ENCODE data around the gene LRRC72. TPM values are rescaled to one million over a fixed set of nuclear protein-coding genes. Genes with fewer than 3 reads are reported as not detected.

Gene LRRC72
- total and polyA plus RNA-seq, 10 of the 15 experiments (the other 5 are each of a cell fraction or from before 2014, with no cell fraction given): not detected

DNA sequence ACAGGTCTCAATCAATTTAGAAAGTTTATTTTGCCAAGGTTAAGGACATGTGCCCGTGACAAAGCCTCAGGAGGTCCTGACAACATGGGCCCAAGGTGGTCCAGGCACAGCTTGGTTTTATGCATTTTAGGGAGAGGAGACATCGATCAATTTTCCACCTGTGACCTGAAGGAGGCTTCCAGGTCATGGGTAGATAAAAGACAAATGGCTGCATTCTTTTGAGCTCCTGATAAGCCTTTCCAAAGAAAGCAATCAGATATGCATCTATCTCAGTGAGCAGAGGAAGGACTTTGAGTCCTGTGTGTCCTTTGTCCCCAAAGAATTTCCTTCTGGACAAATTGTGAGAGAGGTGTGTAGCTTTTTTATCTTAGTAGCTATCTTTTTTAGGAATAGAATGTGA is 15.8 kb downstream of the LRRC72 start:
- no peaks in the 10 kb centered on the region for H3K36me3 ChIP-seq (ENCODE audit: control insufficient read depth in 2 of 2, insufficient read depth in 2 of 2, low read length in 1 of 2)
- H3K9ac ChIP-seq (ENCODE audit: control insufficient read depth, insufficient read depth, low read length): no peak overlapping the region
- TF ChIP-seq, protein P1, sequence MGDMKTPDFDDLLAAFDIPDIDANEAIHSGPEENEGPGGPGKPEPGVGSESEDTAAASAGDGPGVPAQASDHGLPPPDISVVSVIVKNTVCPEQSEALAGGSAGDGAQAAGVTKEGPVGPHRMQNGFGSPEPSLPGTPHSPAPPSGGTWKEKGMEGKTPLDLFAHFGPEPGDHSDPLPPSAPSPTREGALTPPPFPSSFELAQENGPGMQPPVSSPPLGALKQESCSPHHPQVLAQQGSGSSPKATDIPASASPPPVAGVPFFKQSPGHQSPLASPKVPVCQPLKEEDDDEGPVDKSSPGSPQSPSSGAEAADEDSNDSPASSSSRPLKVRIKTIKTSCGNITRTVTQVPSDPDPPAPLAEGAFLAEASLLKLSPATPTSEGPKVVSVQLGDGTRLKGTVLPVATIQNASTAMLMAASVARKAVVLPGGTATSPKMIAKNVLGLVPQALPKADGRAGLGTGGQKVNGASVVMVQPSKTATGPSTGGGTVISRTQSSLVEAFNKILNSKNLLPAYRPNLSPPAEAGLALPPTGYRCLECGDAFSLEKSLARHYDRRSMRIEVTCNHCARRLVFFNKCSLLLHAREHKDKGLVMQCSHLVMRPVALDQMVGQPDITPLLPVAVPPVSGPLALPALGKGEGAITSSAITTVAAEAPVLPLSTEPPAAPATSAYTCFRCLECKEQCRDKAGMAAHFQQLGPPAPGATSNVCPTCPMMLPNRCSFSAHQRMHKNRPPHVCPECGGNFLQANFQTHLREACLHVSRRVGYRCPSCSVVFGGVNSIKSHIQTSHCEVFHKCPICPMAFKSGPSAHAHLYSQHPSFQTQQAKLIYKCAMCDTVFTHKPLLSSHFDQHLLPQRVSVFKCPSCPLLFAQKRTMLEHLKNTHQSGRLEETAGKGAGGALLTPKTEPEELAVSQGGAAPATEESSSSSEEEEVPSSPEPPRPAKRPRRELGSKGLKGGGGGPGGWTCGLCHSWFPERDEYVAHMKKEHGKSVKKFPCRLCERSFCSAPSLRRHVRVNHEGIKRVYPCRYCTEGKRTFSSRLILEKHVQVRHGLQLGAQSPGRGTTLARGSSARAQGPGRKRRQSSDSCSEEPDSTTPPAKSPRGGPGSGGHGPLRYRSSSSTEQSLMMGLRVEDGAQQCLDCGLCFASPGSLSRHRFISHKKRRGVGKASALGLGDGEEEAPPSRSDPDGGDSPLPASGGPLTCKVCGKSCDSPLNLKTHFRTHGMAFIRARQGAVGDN (IDR thresholded peaks at IDR 0.05): no peak
- TF ChIP-seq NR2C1 (IDR thresholded peaks at IDR 0.05): no peak
- no peaks in the 10 kb centered on the region for H3K9me3 ChIP-seq (replicated peaks; ENCODE audit: control insufficient read depth, insufficient read depth, low read length)
- H3K27ac ChIP-seq (ENCODE audit: control insufficient read depth, insufficient read depth): no peak overlapping the region
- H3K79me2 ChIP-seq (ENCODE audit: control insufficient read depth, insufficient read depth, low read length): no peaks in the 10 kb centered on the region
- no peak for DNase-seq (ENCODE audit: low read depth, low spot score)
- H3K4me1 ChIP-seq (ENCODE audit: control insufficient read depth, insufficient read depth, low read length): no peaks in the 10 kb centered on the region
- intact Hi-C loops (cut with micrococcal nuclease; ENCODE audit: unreplicated experiment) (no loop called here), in situ Hi-C loops (cut with MboI) (no loop called here)
- no peak for ATAC-seq
- ChIA-PET RAD21 (ENCODE audit: unreplicated experiment) (no interaction called here), CTCF (interaction anchor here (1.2 kb wide), 1 partner anchor 23 kb away, joined by 5 read pairs; no protein-coding TSS in a partner anchor), POLR2A (no interaction called here), SMC1A (ENCODE audit: uncharacterized antibody, unreplicated experiment) (no interaction called here)
- no peak overlapping the region for H2AFZ ChIP-seq (ENCODE audit: control insufficient read depth, low read depth, low read length)
- BruUV-seq (replicated peaks): no TSS peak
- H3K27me3 ChIP-seq (replicated peaks in 1 of 2; ENCODE audit: control insufficient read depth in 2 of 2, insufficient read depth in 2 of 2, low read length in 1 of 2): no peaks in the 10 kb centered on the region
- H3K4me2 ChIP-seq (ENCODE audit: control insufficient read depth, insufficient read depth): no peak overlapping the region
- no peak overlapping the region for H3K4me3 ChIP-seq
- no peaks in the 10 kb centered on the region for H4K20me1 ChIP-seq (ENCODE audit: control insufficient read depth, insufficient read depth)
- FAIRE-seq: no peak
- WGBS (ENCODE audit: insufficient coverage, insufficient replicate concordance, low lambda C conversion rate, missing lambda C conversion rate): 0% methylated on average over 2 of the region's 2 CpGs

DNA sequence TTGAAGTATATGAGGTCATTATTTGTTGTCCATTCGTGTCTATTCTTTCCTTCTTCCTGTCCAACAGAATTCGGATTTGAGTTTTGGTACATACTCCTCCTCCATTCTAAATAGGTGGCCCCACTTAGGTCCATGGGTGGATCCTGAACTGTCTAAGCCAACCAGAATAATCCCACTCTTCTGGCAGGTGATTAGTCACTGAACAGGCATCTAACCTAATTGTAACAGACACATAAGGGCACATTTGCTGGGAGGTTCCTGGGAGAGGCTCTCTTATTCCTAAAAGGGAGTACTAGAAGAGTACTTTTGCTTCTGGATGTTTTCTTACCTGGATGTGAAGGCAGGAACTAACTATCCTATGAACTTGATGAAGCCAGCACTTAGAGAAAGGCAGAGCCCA is 16.8 kb downstream of the LRRC72 start:
- Histone ChIP-seq H3K79me2 (ENCODE audit: control insufficient read depth, insufficient read depth, low read length) (no peaks in the 10 kb centered on the region), H3K4me3 (no peak overlapping the region), H3K9ac (ENCODE audit: control insufficient read depth, insufficient read depth, low read length) (no peak overlapping the region), H4K20me1 (ENCODE audit: control insufficient read depth, insufficient read depth) (no peaks in the 10 kb centered on the region), H3K36me3 (ENCODE audit: control insufficient read depth in 2 of 2, insufficient read depth in 2 of 2, low read length in 1 of 2) (no peaks in the 10 kb centered on the region), H3K4me2 (ENCODE audit: control insufficient read depth, insufficient read depth) (no peak overlapping the region), H3K4me1 (ENCODE audit: control insufficient read depth, insufficient read depth, low read length) (no peaks in the 10 kb centered on the region), H3K9me3 (replicated peaks; ENCODE audit: control insufficient read depth, insufficient read depth, low read length) (no peaks in the 10 kb centered on the region), H2AFZ (ENCODE audit: control insufficient read depth, low read depth, low read length) (no peak overlapping the region), H3K27ac (ENCODE audit: control insufficient read depth, insufficient read depth) (no peak overlapping the region), H3K27me3 (replicated peaks in 1 of 2; ENCODE audit: control insufficient read depth in 2 of 2, insufficient read depth in 2 of 2, low read length in 1 of 2) (no peaks in the 10 kb centered on the region)
- ATAC-seq: no peak
- no peak for DNase-seq (ENCODE audit: low read depth, low spot score)
- FAIRE-seq: no peak
- 0% methylated on average over 2 of the region's 2 CpGs for WGBS (ENCODE audit: insufficient coverage, insufficient replicate concordance, low lambda C conversion rate, missing lambda C conversion rate)
- in situ Hi-C loops (cut with MboI) (no loop called here), intact Hi-C loops (cut with micrococcal nuclease; ENCODE audit: unreplicated experiment) (no loop called here)
- CTCF ChIA-PET: interaction anchor here (1.2 kb wide), 1 partner anchor 22 kb away, joined by 5 read pairs; no protein-coding TSS in a partner anchor
- no TSS peak for BruUV-seq (replicated peaks)
- POLR2A ChIA-PET: no interaction called here
- SMC1A ChIA-PET (ENCODE audit: uncharacterized antibody, unreplicated experiment): no interaction called here
- RAD21 ChIA-PET (ENCODE audit: unreplicated experiment): no interaction called here
- TF ChIP-seq CREB1 (IDR thresholded peaks at IDR 0.05; ENCODE audit: low read depth) (no peak), WRNIP1 (IDR thresholded peaks at IDR 0.05; ENCODE audit: borderline replicate concordance, low read depth, low read length) (no peak), HDGF (IDR thresholded peaks at IDR 0.05) (no peak), PAX5 (IDR thresholded peaks at IDR 0.05; ENCODE audit: borderline replicate concordance, low read depth, low read length) (no peak), SMAD1 (IDR thresholded peaks at IDR 0.05; ENCODE audit: low read depth, partially characterized antibody) (no peak)
- TF ChIP-seq, protein P2, sequence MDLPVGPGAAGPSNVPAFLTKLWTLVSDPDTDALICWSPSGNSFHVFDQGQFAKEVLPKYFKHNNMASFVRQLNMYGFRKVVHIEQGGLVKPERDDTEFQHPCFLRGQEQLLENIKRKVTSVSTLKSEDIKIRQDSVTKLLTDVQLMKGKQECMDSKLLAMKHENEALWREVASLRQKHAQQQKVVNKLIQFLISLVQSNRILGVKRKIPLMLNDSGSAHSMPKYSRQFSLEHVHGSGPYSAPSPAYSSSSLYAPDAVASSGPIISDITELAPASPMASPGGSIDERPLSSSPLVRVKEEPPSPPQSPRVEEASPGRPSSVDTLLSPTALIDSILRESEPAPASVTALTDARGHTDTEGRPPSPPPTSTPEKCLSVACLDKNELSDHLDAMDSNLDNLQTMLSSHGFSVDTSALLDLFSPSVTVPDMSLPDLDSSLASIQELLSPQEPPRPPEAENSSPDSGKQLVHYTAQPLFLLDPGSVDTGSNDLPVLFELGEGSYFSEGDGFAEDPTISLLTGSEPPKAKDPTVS (IDR thresholded peaks at IDR 0.05; ENCODE audit: low read depth, low read length): no peak
- TF ChIP-seq, protein P3, sequence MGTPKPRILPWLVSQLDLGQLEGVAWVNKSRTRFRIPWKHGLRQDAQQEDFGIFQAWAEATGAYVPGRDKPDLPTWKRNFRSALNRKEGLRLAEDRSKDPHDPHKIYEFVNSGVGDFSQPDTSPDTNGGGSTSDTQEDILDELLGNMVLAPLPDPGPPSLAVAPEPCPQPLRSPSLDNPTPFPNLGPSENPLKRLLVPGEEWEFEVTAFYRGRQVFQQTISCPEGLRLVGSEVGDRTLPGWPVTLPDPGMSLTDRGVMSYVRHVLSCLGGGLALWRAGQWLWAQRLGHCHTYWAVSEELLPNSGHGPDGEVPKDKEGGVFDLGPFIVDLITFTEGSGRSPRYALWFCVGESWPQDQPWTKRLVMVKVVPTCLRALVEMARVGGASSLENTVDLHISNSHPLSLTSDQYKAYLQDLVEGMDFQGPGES (IDR thresholded peaks at IDR 0.05): no peak
